ENCODE results near the gene CDON.

- TF ChIP-seq USF2 (IDR thresholded peaks at IDR 0.05; ENCODE audit: borderline replicate concordance, low read depth, low read length), result no peak
- no peak for TF ChIP-seq CTCF (IDR thresholded peaks at IDR 0.05)
- TF ChIP-seq NFIC (IDR thresholded peaks at IDR 0.05; ENCODE audit: borderline replicate concordance), result no peak
- TF ChIP-seq CHD2 (IDR thresholded peaks at IDR 0.05; ENCODE audit: low read length, partially characterized antibody), result no peak
- no peak for TF ChIP-seq SMC3 (IDR thresholded peaks at IDR 0.05; ENCODE audit: low read depth, low read length)
- TF ChIP-seq FOSL2 (IDR thresholded peaks at IDR 0.05; ENCODE audit: borderline replicate concordance, low read depth), result no peak
- TF ChIP-seq RAD21 (IDR thresholded peaks at IDR 0.05; ENCODE audit: low read length), result no peak
- TF ChIP-seq JUND (IDR thresholded peaks at IDR 0.05), result no peak
- TF ChIP-seq TAF1 (IDR thresholded peaks at IDR 0.05; ENCODE audit: borderline replicate concordance, low read depth, low read length), result no peak
- TF ChIP-seq MAX (IDR thresholded peaks at IDR 0.05; ENCODE audit: low read depth), result no peak
- no peak for TF ChIP-seq GATA2 (CRISPR knock-in tag; IDR thresholded peaks at IDR 0.05)
- TF ChIP-seq POLR2AphosphoS5 (IDR thresholded peaks at IDR 0.05; ENCODE audit: low read depth, low read length), result no peak
- TF ChIP-seq RFX5 (IDR thresholded peaks at IDR 0.05; ENCODE audit: low read length), result no peak
Observed at GRCh38 chr11:126035718-126036117, 26.9 kb downstream of the CDON start.
